HEK293T (cell line): ENCODE measurements around the gene KDM5C.

ENCODE experiments used
- CTCF ChIA-PET: fragments of 350-600 bp; formaldehyde crosslinking; extraction: SDS; loops from one replicate; lab custom pipeline; 2021; ENCODE audit warnings: antibody characterized with exemption, inconsistent platforms; lab: Yijun Ruan, JAX
- POLR2A ChIA-PET: fragments of 350-600 bp; formaldehyde crosslinking; extraction: SDS; loops from one replicate; lab custom pipeline; 2020; ENCODE audit warnings: antibody characterized with exemption, inconsistent platforms; lab: Yijun Ruan, JAX
- DNase-seq: peaks from one replicate; pipeline ENCODE4 v3.0.0; 2012; ENCODE audit warnings: mixed read lengths; ENCODE audit errors: extremely low spot score
- ARNT ChIP-seq: fragments of 450-650 bp; IDR thresholded peaks from 2 replicates; pipeline ENCODE4 v1.6.1; 2017; ENCODE audit warnings: mild to moderate bottlenecking
- BHLHE40 ChIP-seq: fragments of 450-650 bp; IDR thresholded peaks from 2 replicates; pipeline ENCODE4 v1.6.1; 2016; ENCODE audit warnings: mild to moderate bottlenecking, moderate library complexity, borderline replicate concordance
- CTBP1 ChIP-seq: fragments of 450-650 bp; IDR thresholded peaks from 2 replicates; pipeline ENCODE4 v1.6.1; 2016; ENCODE audit warnings: borderline replicate concordance
- ELF4 ChIP-seq: fragments of 450-650 bp; IDR thresholded peaks from 2 replicates; pipeline ENCODE4 v1.6.1; 2017; ENCODE audit warnings: antibody characterized with exemption
- FOXA1 ChIP-seq: fragments of 450-650 bp; IDR thresholded peaks from 2 replicates; pipeline ENCODE4 v1.6.1; 2016; ENCODE audit warnings: mild to moderate bottlenecking
- FOXK2 ChIP-seq: fragments of 450-650 bp; IDR thresholded peaks from 2 replicates; pipeline ENCODE4 v1.6.1; 2016; ENCODE audit warnings: mild to moderate bottlenecking
- FOXM1 ChIP-seq: fragments of 450-650 bp; IDR thresholded peaks from 2 replicates; pipeline ENCODE4 v1.6.1; 2017; ENCODE audit warnings: mild to moderate bottlenecking, borderline replicate concordance
- HDGF ChIP-seq: fragments of 450-650 bp; IDR thresholded peaks from 2 replicates; pipeline ENCODE4 v1.6.1; 2017; ENCODE audit warnings: antibody characterized with exemption, borderline replicate concordance
- L3MBTL2 ChIP-seq: fragments of 450-650 bp; conservative IDR thresholded peaks from 2 replicates; pipeline ENCODE4 v1.6.1; 2016; ENCODE audit warnings: mild to moderate bottlenecking
- LEF1 ChIP-seq: fragments of 450-650 bp; IDR thresholded peaks from 2 replicates; pipeline ENCODE4 v1.6.1; 2017; ENCODE audit warnings: mild to moderate bottlenecking, borderline replicate concordance
- NFRKB ChIP-seq: fragments of 450-650 bp; IDR thresholded peaks from 2 replicates; pipeline ENCODE4 v1.6.1; 2016; ENCODE audit warnings: mild to moderate bottlenecking, moderate library complexity
- SP1 ChIP-seq: fragments of 450-650 bp; IDR thresholded peaks from 2 replicates; pipeline ENCODE4 v1.6.1; 2017
- SUZ12 ChIP-seq: fragments of 450-650 bp; IDR thresholded peaks from 2 replicates; pipeline ENCODE4 v1.6.1; 2016; ENCODE audit warnings: mild to moderate bottlenecking
- TARDBP ChIP-seq: fragments of 450-650 bp; IDR thresholded peaks from 2 replicates; pipeline ENCODE4 v1.6.1; 2016
- ZNF384 ChIP-seq: fragments of 450-650 bp; IDR thresholded peaks from 2 replicates; pipeline ENCODE4 v1.6.1; 2016
- TF ChIP-seq, protein P1 (sequence below): fragments of 450-650 bp; IDR thresholded peaks from 2 replicates; pipeline ENCODE4 v1.6.1; 2016

KDM5C gene

GRCh38 chrX:53265771-53266574 lies 41.0 kb upstream of the KDM5C start:
- DNase-seq: no peak
- CTCF ChIA-PET: no interaction called here
- POLR2A ChIA-PET: no interaction called here
- no peak for TF ChIP-seq ZNF384
- TF ChIP-seq CTBP1: no peak
- TF ChIP-seq FOXM1: no peak
- TF ChIP-seq TARDBP: no peak
- no peak for TF ChIP-seq L3MBTL2
- TF ChIP-seq, protein P1, sequence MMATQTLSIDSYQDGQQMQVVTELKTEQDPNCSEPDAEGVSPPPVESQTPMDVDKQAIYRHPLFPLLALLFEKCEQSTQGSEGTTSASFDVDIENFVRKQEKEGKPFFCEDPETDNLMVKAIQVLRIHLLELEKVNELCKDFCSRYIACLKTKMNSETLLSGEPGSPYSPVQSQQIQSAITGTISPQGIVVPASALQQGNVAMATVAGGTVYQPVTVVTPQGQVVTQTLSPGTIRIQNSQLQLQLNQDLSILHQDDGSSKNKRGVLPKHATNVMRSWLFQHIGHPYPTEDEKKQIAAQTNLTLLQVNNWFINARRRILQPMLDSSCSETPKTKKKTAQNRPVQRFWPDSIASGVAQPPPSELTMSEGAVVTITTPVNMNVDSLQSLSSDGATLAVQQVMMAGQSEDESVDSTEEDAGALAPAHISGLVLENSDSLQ: no peak
- TF ChIP-seq ELF4: no peak
- TF ChIP-seq NFRKB: no peak

GRCh38 chrX:53263597-53264094 lies 38.6 kb upstream of the KDM5C start:
- CTCF ChIA-PET: interaction anchor here (0.6 to 1.0 kb wide), 2 partner anchors 13 to 20 kb away, joined by 3 to 10 read pairs; no protein-coding TSS in a partner anchor
- POLR2A ChIA-PET: interaction anchor here (0.8 to 1.2 kb wide), 2 partner anchors 18 to 38 kb away, joined by 3 to 5 read pairs; partner anchors contain the start of genes IQSEC2 and KDM5C

GRCh38 chrX:53262918-53263394 lies 37.9 kb upstream of the KDM5C start:
- TF ChIP-seq CTBP1 (no peak), SP1 (no peak)
- DNase-seq: no peak
- CTCF ChIA-PET: interaction anchor here (0.6 to 1.0 kb wide), 2 partner anchors 14 to 21 kb away, joined by 3 to 10 read pairs; no protein-coding TSS in a partner anchor
- POLR2A ChIA-PET: interaction anchor here (0.8 to 1.2 kb wide), 2 partner anchors 19 to 38 kb away, joined by 3 to 5 read pairs; partner anchors contain the start of genes IQSEC2 and KDM5C

More at GRCh38 chrX:53263597-53264094, 38.6 kb upstream of the KDM5C start:
- TF ChIP-seq ZNF384: no peak
- TF ChIP-seq TARDBP: no peak
- no peak for TF ChIP-seq FOXM1
- TF ChIP-seq, protein P1: no peak
- no peak for TF ChIP-seq LEF1
- no peak for TF ChIP-seq FOXA1
- TF ChIP-seq SUZ12: no peak
- TF ChIP-seq CTBP1: no peak
- no peak for TF ChIP-seq NFRKB
- no peak for TF ChIP-seq BHLHE40
- TF ChIP-seq L3MBTL2: no peak
- no peak for TF ChIP-seq FOXK2
- no peak for TF ChIP-seq HDGF
- DNase-seq: no peak

DNA sequence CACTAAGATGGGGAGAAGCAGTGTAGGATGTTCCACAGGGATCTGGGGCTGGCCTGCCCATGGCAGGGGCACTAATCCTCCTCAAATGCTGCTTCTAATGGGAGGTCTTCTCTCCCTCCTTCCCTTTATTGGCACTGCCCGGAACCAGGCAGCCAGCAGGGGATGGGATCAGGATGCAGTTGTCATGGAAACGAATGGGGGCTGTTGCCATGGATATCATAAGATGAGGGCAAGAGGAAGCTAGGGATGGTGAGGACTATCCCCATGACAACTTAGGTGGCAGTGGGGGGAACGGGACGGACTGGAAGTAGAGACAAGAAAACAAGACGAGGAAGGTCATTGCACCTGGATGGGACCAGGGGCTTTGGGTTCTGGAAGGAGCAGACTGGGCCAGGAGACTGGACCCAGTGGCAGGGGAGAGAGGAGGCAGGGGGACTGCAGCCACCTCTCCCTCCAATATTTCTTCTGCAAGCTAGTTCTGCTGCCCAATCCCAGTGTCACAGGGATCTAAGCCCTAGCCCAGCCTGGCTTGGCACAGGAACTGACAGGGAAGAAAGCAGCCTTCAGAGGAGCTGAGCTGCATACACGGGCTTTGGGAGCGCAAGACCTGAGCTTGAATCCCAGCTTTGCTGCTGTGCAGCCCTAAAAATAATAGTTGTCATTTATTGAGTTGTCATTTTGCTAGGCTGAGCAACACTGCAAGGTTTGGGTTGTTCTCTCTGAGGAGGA lies 37.3 kb upstream of the KDM5C start:
- POLR2A ChIA-PET: interaction anchor here (1.2 to 1.4 kb wide), 2 partner anchors 19 to 37 kb away, joined by 3 to 5 read pairs; partner anchors contain the start of genes IQSEC2 and KDM5C

GRCh38 chrX:53261355-53261972 lies 36.5 kb upstream of the KDM5C start:
- ChIA-PET CTCF (no interaction called here), POLR2A (interaction anchor here (1.4 kb wide), 1 partner anchor 36 kb away, joined by 5 read pairs; the partner anchor contains the start of gene KDM5C)
- no peak for DNase-seq
- TF ChIP-seq NFRKB: no peak
- TF ChIP-seq FOXK2: no peak
- no peak for TF ChIP-seq HDGF
- TF ChIP-seq CTBP1: no peak
- no peak for TF ChIP-seq FOXA1
- no peak for TF ChIP-seq L3MBTL2
- no peak for TF ChIP-seq LEF1
- no peak for TF ChIP-seq TARDBP
- no peak for TF ChIP-seq ZNF384
- TF ChIP-seq, protein P1: no peak
- TF ChIP-seq SUZ12: no peak
- no peak for TF ChIP-seq FOXM1
- no peak for TF ChIP-seq ARNT
- no peak for TF ChIP-seq ELF4

More for the DNA sequence above, 37.3 kb upstream of the KDM5C start:
- no peak for TF ChIP-seq FOXA1
- no peak for TF ChIP-seq SUZ12
- DNase-seq: no peak
- CTCF ChIA-PET: interaction anchor here (1.0 kb wide), 1 partner anchor 21 kb away, joined by 3 read pairs; no protein-coding TSS in a partner anchor

GRCh38 chrX:53260836-53261235 lies 35.8 kb upstream of the KDM5C start:
- no peak for DNase-seq
- TF ChIP-seq LEF1: no peak
- no peak for TF ChIP-seq SP1
- no peak for TF ChIP-seq BHLHE40
- no peak for TF ChIP-seq FOXK2
- TF ChIP-seq ARNT: no peak
- no peak for TF ChIP-seq HDGF
- no peak for TF ChIP-seq FOXA1
- TF ChIP-seq TARDBP: no peak
- ChIA-PET POLR2A (no interaction called here), CTCF (no interaction called here)
